PFSK-1 (cell line): ENCODE data around the gene DKK3.

ENCODE experiments used
- FOXP2 ChIP-seq: optimal IDR thresholded peaks from 2 replicates; pipeline ENCODE3; 2011; ENCODE audit warnings: borderline replicate concordance, control low read depth, inconsistent platforms; ENCODE audit not compliant: insufficient read depth; ENCODE audit errors: extremely low read length, extremely low read depth
- POLR2AphosphoS5 ChIP-seq: IDR thresholded peaks from 2 replicates; pipeline ENCODE4 v1.6.1; 2012; ENCODE audit warnings: low read depth, mild to moderate bottlenecking, control low read depth, low read length, moderate library complexity
- SIN3A ChIP-seq: IDR thresholded peaks from 2 replicates; pipeline ENCODE4 v1.6.1; 2012; ENCODE audit warnings: mild to moderate bottlenecking, low read length, moderate library complexity, borderline replicate concordance; ENCODE audit not compliant: insufficient read depth
- TAF1 ChIP-seq: IDR thresholded peaks from 2 replicates; pipeline ENCODE4 v1.6.1; 2012; ENCODE audit warnings: low read length, control low read depth, borderline replicate concordance; ENCODE audit not compliant: insufficient read depth
- TF ChIP-seq, protein P1 (sequence below), 2 experiments: IDR thresholded peaks; 2 replicates each; pipeline versions ENCODE4 v1.6.1 to v1.8.0; 2011 to 2012; ENCODE audit warnings: low read depth in 2 of 2, low read length in 2 of 2, control low read depth in 1 of 2, inconsistent platforms in 1 of 2, mild to moderate bottlenecking in 1 of 2, moderate library complexity in 1 of 2; ENCODE audit not compliant: insufficient read depth in 1 of 2

Gene DKK3

GRCh38 chr11:11946180-11946579 lies 62.2 kb downstream of the DKK3 start:
- TF ChIP-seq TAF1, result no peak
- TF ChIP-seq FOXP2, result no peak

DNA sequence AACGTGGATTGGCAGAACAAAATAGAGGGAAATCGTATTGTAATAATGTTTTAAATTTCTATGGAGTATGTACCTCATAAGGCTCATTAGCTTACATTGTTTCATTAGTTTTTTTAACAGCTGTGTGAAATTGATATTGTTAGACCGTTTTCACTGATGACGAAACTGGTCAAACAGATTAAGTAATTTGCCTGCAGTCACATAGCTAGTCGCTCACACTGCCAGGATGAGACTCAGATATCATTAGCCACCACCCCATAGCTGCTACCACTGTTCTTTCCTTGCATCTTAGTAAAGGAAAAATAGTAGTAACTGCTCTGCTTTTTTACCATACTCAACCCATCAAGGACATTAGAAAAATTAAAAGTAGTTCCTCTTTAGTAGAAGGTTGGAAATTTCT lies 64.0 kb downstream of the DKK3 start:
- no peak for TF ChIP-seq POLR2AphosphoS5
- TF ChIP-seq FOXP2, result no peak
- TF ChIP-seq SIN3A, result no peak
- TF ChIP-seq TAF1, result no peak
- TF ChIP-seq, protein P1, sequence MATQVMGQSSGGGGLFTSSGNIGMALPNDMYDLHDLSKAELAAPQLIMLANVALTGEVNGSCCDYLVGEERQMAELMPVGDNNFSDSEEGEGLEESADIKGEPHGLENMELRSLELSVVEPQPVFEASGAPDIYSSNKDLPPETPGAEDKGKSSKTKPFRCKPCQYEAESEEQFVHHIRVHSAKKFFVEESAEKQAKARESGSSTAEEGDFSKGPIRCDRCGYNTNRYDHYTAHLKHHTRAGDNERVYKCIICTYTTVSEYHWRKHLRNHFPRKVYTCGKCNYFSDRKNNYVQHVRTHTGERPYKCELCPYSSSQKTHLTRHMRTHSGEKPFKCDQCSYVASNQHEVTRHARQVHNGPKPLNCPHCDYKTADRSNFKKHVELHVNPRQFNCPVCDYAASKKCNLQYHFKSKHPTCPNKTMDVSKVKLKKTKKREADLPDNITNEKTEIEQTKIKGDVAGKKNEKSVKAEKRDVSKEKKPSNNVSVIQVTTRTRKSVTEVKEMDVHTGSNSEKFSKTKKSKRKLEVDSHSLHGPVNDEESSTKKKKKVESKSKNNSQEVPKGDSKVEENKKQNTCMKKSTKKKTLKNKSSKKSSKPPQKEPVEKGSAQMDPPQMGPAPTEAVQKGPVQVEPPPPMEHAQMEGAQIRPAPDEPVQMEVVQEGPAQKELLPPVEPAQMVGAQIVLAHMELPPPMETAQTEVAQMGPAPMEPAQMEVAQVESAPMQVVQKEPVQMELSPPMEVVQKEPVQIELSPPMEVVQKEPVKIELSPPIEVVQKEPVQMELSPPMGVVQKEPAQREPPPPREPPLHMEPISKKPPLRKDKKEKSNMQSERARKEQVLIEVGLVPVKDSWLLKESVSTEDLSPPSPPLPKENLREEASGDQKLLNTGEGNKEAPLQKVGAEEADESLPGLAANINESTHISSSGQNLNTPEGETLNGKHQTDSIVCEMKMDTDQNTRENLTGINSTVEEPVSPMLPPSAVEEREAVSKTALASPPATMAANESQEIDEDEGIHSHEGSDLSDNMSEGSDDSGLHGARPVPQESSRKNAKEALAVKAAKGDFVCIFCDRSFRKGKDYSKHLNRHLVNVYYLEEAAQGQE (IDR thresholded peaks at IDR 0.05; ENCODE audit: insufficient read depth in 1 of 2, low read depth in 2 of 2, low read length in 2 of 2), result no peak

DNA sequence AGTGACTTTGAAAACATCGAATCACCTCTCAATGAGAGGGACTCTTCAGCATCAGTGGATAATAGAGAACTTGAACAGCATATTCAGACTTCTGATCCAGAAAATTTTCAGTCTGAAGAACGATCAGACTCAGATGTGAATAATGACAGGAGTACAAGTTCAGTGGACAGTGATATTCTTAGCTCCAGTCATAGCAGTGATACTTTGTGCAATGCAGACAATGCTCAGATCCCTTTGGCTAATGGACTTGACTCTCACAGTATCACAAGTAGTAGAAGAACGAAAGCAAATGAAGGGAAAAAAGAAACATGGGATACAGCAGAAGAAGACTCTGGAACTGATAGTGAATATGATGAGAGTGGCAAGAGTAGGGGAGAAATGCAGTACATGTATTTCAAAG lies 65.8 kb downstream of the DKK3 start:
- TF ChIP-seq SIN3A, result no peak
- TF ChIP-seq, protein P1 (IDR thresholded peaks at IDR 0.05; ENCODE audit: insufficient read depth in 1 of 2, low read depth in 2 of 2, low read length in 2 of 2), result no peak
- no peak for TF ChIP-seq FOXP2
- TF ChIP-seq POLR2AphosphoS5, result no peak
- TF ChIP-seq TAF1, result no peak

DNA sequence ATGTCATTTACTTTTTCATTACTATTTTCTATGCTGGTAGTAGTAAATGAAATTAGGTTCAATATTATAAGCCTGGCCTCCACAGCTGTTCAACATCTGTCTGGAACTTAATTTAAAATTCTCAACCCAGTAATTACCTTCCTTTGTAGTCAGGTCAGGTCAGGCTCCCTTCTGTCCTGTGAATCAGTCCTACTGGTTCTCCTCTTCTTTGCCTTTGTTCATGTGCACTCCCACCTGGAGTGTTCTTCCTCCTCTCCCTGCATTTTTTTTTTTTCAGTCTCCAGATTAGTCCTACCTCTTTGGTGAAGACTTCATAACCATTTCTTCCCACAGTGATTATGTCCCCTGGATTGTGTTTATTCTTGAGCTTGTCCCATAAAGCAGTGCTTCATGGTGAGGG lies 67.9 kb downstream of the DKK3 start:
- TF ChIP-seq FOXP2, result no peak
- TF ChIP-seq SIN3A, result no peak
- TF ChIP-seq, protein P1 (IDR thresholded peaks at IDR 0.05; ENCODE audit: insufficient read depth in 1 of 2, low read depth in 2 of 2, low read length in 2 of 2), result no peak
- TF ChIP-seq POLR2AphosphoS5, result no peak
- TF ChIP-seq TAF1, result no peak

DNA sequence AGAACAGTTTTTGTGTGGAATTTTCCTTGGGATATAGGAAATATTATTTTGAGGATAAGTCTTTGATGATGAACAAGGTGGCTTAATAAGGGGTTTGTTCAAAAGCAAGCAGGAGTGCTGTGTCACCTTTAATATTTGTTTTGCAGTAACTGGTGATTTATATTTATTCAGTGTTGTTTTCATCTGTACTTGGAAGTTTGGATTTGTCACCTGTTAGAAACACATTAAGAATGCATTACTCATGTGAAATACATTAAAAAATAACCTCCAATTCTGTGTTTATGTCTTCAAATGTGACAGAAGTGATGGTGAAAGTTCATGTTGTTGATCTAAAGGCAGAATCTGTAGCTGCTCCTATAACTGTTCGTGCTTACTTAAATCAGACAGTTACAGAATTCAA lies 70.5 kb downstream of the DKK3 start:
- TF ChIP-seq, protein P1 (IDR thresholded peaks at IDR 0.05; ENCODE audit: insufficient read depth in 1 of 2, low read depth in 2 of 2, low read length in 2 of 2), result no peak
- no peak for TF ChIP-seq TAF1
- no peak for TF ChIP-seq FOXP2
- no peak for TF ChIP-seq SIN3A
- no peak for TF ChIP-seq POLR2AphosphoS5
